IMR-90 (cell line): Measurements from ENCODE around the gene KNCN. TPM values are rescaled to one million over a fixed set of nuclear protein-coding genes. Genes with fewer than 3 reads are reported as not detected.

Source experiments
- ATAC-seq: fragments of 200-7000 bp; cut with Tn5 transposase; 2 replicates; pipeline ENCODE4 v1.9.1; 2020; ENCODE audit warnings: low read depth, mild to moderate bottlenecking, moderate library complexity
- BruUV-seq: library from RNA; stranded (reverse); fragments of 400-500 nt; replicated peaks from 2 replicates; lab custom pipeline; 2021; lab: Mats Ljungman, UMichigan
- CTCF ChIA-PET: fragments of 300-600 bp; formaldehyde crosslinking; extraction: SDS; loops from one replicate; lab custom pipeline; 2021; ENCODE audit warnings: antibody characterized with exemption; lab: Yijun Ruan, JAX
- POLR2A ChIA-PET: fragments of 300-600 bp; sonication (Branson Sonifier 250); formaldehyde crosslinking; loops from one replicate; lab custom pipeline; 2022; ENCODE audit warnings: antibody characterized with exemption; ENCODE audit not compliant: unreplicated experiment; lab: Charles Lee
- DNase-seq: peaks from one replicate; pipeline ENCODE4 v3.0.0; 2013
- H2AFZ ChIP-seq: replicated peaks from 2 replicates; pipeline ENCODE3; 2013; ENCODE audit warnings: low read length, mild to moderate bottlenecking; ENCODE audit not compliant: poor library complexity
- H2AK5ac ChIP-seq: 2 replicates; pipeline ENCODE4 v1.6.1; 2013; ENCODE audit warnings: low read depth, low read length, inconsistent platforms
- H2AK9ac ChIP-seq: replicated peaks from 2 replicates; pipeline ENCODE3; 2013; ENCODE audit warnings: mild to moderate bottlenecking, low read depth, low read length, moderate library complexity; ENCODE audit not compliant: poor library complexity
- H2BK120ac ChIP-seq: 2 replicates; pipeline ENCODE4 v1.6.1; 2013; ENCODE audit warnings: low read depth, low read length, inconsistent platforms
- H2BK15ac ChIP-seq: 3 replicates; pipeline ENCODE4 v1.6.1; 2013; ENCODE audit warnings: low read depth, low read length, inconsistent platforms
- H2BK20ac ChIP-seq: 2 replicates; pipeline ENCODE4 v1.6.1; 2013; ENCODE audit warnings: low read depth, mild to moderate bottlenecking, inconsistent platforms, low read length, moderate library complexity
- H2BK5ac ChIP-seq: 2 replicates; pipeline ENCODE4 v1.6.1; 2013; ENCODE audit warnings: mild to moderate bottlenecking, low read depth, low read length, inconsistent platforms; ENCODE audit not compliant: poor library complexity, severe bottlenecking
- H3K14ac ChIP-seq: replicated peaks from 2 replicates; pipeline ENCODE4 v1.6.1; 2013; ENCODE audit warnings: low read depth, low read length, inconsistent platforms
- H3K18ac ChIP-seq: 2 replicates; pipeline ENCODE4 v1.6.1; 2013; ENCODE audit warnings: low read depth, low read length, control low read depth
- H3K23ac ChIP-seq: 2 replicates; pipeline ENCODE4 v1.6.1; 2013; ENCODE audit warnings: low read depth, low read length, inconsistent platforms
- H3K27ac ChIP-seq: 2 replicates; pipeline ENCODE4 v1.5.1; 2013; ENCODE audit warnings: mild to moderate bottlenecking, control low read depth, low read length; ENCODE audit not compliant: insufficient read depth
- H3K27me3 ChIP-seq: 2 replicates; pipeline ENCODE4 v1.6.1; 2013; ENCODE audit warnings: low read length; ENCODE audit not compliant: control insufficient read depth, insufficient read depth
- H3K36me3 ChIP-seq: 2 replicates; pipeline ENCODE4 v1.6.1; 2013; ENCODE audit warnings: low read length, mixed read lengths; ENCODE audit not compliant: control insufficient read depth, insufficient read depth
- H3K4ac ChIP-seq: 2 replicates; pipeline ENCODE4 v1.6.1; 2013; ENCODE audit warnings: low read depth, low read length, inconsistent platforms
- H3K4me1 ChIP-seq: 2 replicates; pipeline ENCODE4 v1.6.1; 2013; ENCODE audit warnings: low read length, mixed read lengths; ENCODE audit not compliant: control insufficient read depth, insufficient read depth
- H3K4me2 ChIP-seq: 2 replicates; pipeline ENCODE4 v1.6.1; 2013; ENCODE audit warnings: low read depth, mild to moderate bottlenecking, control low read depth, low read length, moderate library complexity
- H3K4me3 ChIP-seq: 2 replicates; pipeline ENCODE4 v1.5.1; 2013; ENCODE audit warnings: low read depth, mild to moderate bottlenecking, control low read depth, low read length, moderate library complexity; ENCODE audit not compliant: insufficient read depth
- H3K56ac ChIP-seq: 2 replicates; pipeline ENCODE4 v1.6.1; 2013; ENCODE audit warnings: low read length, inconsistent platforms; ENCODE audit not compliant: insufficient read depth; ENCODE audit errors: extremely low read depth
- H3K79me1 ChIP-seq, 2 experiments: 2 replicates each; pipeline ENCODE4 v1.6.1; 2013; ENCODE audit warnings: low read length in 2 of 2, inconsistent platforms in 1 of 2, low read depth in 1 of 2
- H3K9ac ChIP-seq: 2 replicates; pipeline ENCODE4 v1.6.1; 2013; ENCODE audit warnings: low read depth, low read length, control low read depth
- H3K9me1 ChIP-seq: 2 replicates; pipeline ENCODE4 v1.6.1; 2013; ENCODE audit warnings: low read length, inconsistent platforms; ENCODE audit not compliant: insufficient read depth
- H3K9me3 ChIP-seq: 2 replicates; pipeline ENCODE4 v1.6.1; 2013; ENCODE audit warnings: low read length; ENCODE audit not compliant: control insufficient read depth, insufficient read depth
- H4K20me1 ChIP-seq: 2 replicates; pipeline ENCODE4 v1.6.1; 2013; ENCODE audit warnings: low read length, inconsistent platforms; ENCODE audit not compliant: insufficient read depth
- H4K5ac ChIP-seq: 2 replicates; pipeline ENCODE4 v1.6.1; 2013; ENCODE audit warnings: mild to moderate bottlenecking, low read depth, low read length, control low read depth
- H4K8ac ChIP-seq, 2 experiments: 2 replicates each; pipeline ENCODE4 v1.6.1; 2013; ENCODE audit warnings: low read depth in 2 of 2, low read length in 2 of 2, control low read depth in 1 of 2, inconsistent platforms in 1 of 2
- H4K91ac ChIP-seq: 2 replicates; pipeline ENCODE4 v1.6.1; 2013; ENCODE audit warnings: low read depth, low read length, inconsistent platforms; ENCODE audit not compliant: insufficient read depth
- BHLHE40 ChIP-seq: fragments of 150-350 bp; IDR thresholded peaks from 2 replicates; pipeline ENCODE4 v1.6.1; 2016; ENCODE audit warnings: mild to moderate bottlenecking, low read depth, low read length
- CEBPB ChIP-seq: IDR thresholded peaks from 2 replicates; pipeline ENCODE4 v1.6.1; 2012; ENCODE audit warnings: low read depth, low read length, improper control_type of control experiment
- CHD1 ChIP-seq: IDR thresholded peaks from 2 replicates; pipeline ENCODE4 v1.6.1; 2012; ENCODE audit warnings: low read depth, low read length, improper control_type of control experiment
- FOS ChIP-seq: fragments of 150-350 bp; IDR thresholded peaks from 2 replicates; pipeline ENCODE4 v1.6.1; 2016; ENCODE audit warnings: low read depth, low read length
- MAFK ChIP-seq: IDR thresholded peaks from 2 replicates; pipeline ENCODE4 v1.6.1; 2012; ENCODE audit warnings: low read depth, low read length, improper control_type of control experiment
- MAZ ChIP-seq: IDR thresholded peaks from 2 replicates; pipeline ENCODE4 v1.6.1; 2012; ENCODE audit warnings: low read depth, mild to moderate bottlenecking, low read length, improper control_type of control experiment, moderate library complexity, borderline replicate concordance
- MXI1 ChIP-seq: IDR thresholded peaks from 2 replicates; pipeline ENCODE4 v1.6.1; 2012; ENCODE audit warnings: low read depth, mild to moderate bottlenecking, low read length, moderate library complexity, borderline replicate concordance
- NFE2L2 ChIP-seq: fragments of 150-350 bp; IDR thresholded peaks from 2 replicates; pipeline ENCODE4 v1.6.1; 2016; ENCODE audit warnings: low read depth, mild to moderate bottlenecking, low read length
- POLR2A ChIP-seq: IDR thresholded peaks from 2 replicates; pipeline ENCODE4 v1.6.1; 2012; ENCODE audit warnings: mild to moderate bottlenecking, low read depth, low read length
- RAD21 ChIP-seq: IDR thresholded peaks from 2 replicates; pipeline ENCODE4 v1.6.1; 2012; ENCODE audit warnings: low read length, improper control_type of control experiment
- RCOR1 ChIP-seq: IDR thresholded peaks from 2 replicates; pipeline ENCODE4 v1.6.1; 2012; ENCODE audit warnings: mild to moderate bottlenecking, low read length, improper control_type of control experiment; ENCODE audit not compliant: insufficient replicate concordance
- RFX5 ChIP-seq: IDR thresholded peaks from 2 replicates; pipeline ENCODE4 v1.8.0; 2012; ENCODE audit warnings: low read depth, mild to moderate bottlenecking, low read length, moderate library complexity
- SMC3 ChIP-seq: fragments of 150-350 bp; IDR thresholded peaks from 2 replicates; pipeline ENCODE4 v1.6.1; 2016; ENCODE audit warnings: low read depth, mild to moderate bottlenecking, antibody characterized with exemption, low read length, moderate library complexity
- WGBS, 2 experiments: methylation state at CpG; one replicate each; pipeline versions ENCODE4 v1.1.5 to v1.1.7; 2013; ENCODE audit warnings: missing lambda C conversion rate in 2 of 2; ENCODE audit not compliant: insufficient read length in 1 of 2; ENCODE audit errors: extremely low coverage in 2 of 2; 5-methylcytosine and 5-hydroxymethylcytosine counted together
- dilution Hi-C: fragments of 300-500 bp; cut with HindIII; formaldehyde crosslinking; loops from one replicate; pipeline ENCODE4 v1.14.3; 2018; ENCODE audit warnings: low sequenced_read_pairs; ENCODE audit not compliant: unreplicated experiment
- in situ Hi-C: fragments of 300-500 bp; cut with MboI; formaldehyde crosslinking; loops from 3 replicates; pipeline ENCODE4 v1.14.3; 2019; ENCODE audit warnings: low sequenced_read_pairs, inconsistent platforms, mixed read lengths
- intact Hi-C: fragments of 100-400 bp; cut with micrococcal nuclease; formaldehyde crosslinking; loops from 2 replicates; pipeline ENCODE4 v1.10.0; 2022
- polyA plus RNA-seq, 3 experiments: library from polyadenylated mRNA; depleted of rRNA; stranded (reverse); fragments of >200 nt; gene quantifications; 2 replicates each; pipeline ENCODE4 v1.2.3, GENCODE V29; 2012; ENCODE audit warnings: low replicate concordance in 1 of 3
- total RNA-seq: library from RNA; depleted of rRNA; stranded (reverse); fragments of >200 nt; gene quantifications from 2 replicates; pipeline ENCODE4 v1.2.3, GENCODE V29; 2012
- TF ChIP-seq, protein P1 (sequence below): fragments of 150-350 bp; IDR thresholded peaks from 2 replicates; pipeline ENCODE4 v1.6.1; 2017; ENCODE audit warnings: mild to moderate bottlenecking, antibody characterized with exemption, low read length, low read depth
- TF ChIP-seq, protein P2 (sequence below): fragments of 150-350 bp; IDR thresholded peaks from 2 replicates; pipeline ENCODE4 v1.6.1; 2016; ENCODE audit warnings: low read depth, mild to moderate bottlenecking, low read length, moderate library complexity, borderline replicate concordance
- TF ChIP-seq, protein P3 (sequence below): conservative IDR thresholded peaks from 2 replicates; pipeline ENCODE4 v1.5.1; 2012; ENCODE audit warnings: mild to moderate bottlenecking, low read depth, low read length, improper control_type of control experiment

The KNCN gene
- total and polyA plus RNA-seq, 2 of the 4 experiments (the other 2 are of a cell fraction), result not detected

DNA sequence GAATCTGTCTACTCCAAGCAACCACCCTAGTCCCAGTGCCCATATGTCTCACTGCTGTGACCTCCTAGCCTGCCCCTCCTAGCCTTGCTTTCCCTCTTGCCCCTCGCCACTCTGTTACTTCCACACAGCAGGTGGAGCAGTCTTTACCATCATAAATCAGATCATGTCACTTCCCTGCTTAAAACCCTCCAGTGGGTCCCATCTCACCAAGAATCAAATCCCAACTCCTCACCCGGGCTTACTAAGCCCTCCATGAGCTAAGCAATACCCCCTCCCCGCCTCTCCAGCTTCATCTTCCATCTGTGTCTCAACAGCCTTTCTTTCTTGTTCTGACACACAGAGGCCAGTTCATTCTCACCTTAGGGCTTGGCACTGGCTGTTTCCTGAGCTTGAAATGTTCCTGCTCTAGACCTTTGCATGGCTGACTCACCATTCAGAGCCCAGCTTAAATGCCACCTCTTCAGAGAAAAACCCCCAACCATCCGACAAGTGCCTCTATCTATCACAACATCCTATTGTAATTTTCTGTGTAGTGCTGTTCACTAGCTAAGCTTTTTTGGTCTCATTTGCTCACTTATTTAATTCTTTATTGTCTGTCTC is 22.3 kb downstream of the KNCN start:
- ChIA-PET POLR2A (no interaction called here), CTCF (interaction anchor here (1.0 to 1.6 kb wide), 4 partner anchors 9 to 87 kb away, joined by 3 to 6 read pairs (median 4); no protein-coding TSS in a partner anchor)

More for the DNA sequence above, 22.3 kb downstream of the KNCN start:
- no peak overlapping the region for H3K56ac ChIP-seq
- dilution Hi-C loops (no loop called here), intact Hi-C loops (no loop called here), in situ Hi-C loops (loop anchor here (5.0 kb wide), 3 partner anchors 52 to 122 kb away; no protein-coding TSS in a partner anchor)
- no TSS peak for BruUV-seq
- no peak overlapping the region for H3K18ac ChIP-seq
- H2BK5ac ChIP-seq, result no peak overlapping the region
- no peak overlapping the region for H3K27ac ChIP-seq
- H4K5ac ChIP-seq, result no peak overlapping the region
- H4K91ac ChIP-seq, result no peak overlapping the region
- no peak overlapping the region for H3K4ac ChIP-seq
- WGBS, 2 experiments, result 38% methylated on average over 2 of the region's 4 CpGs; no CpG with 5 or more reads in 1 of the 2 experiments
- H3K79me1 ChIP-seq, result no peaks in the 10 kb centered on the region
- no peak overlapping the region for H3K4me3 ChIP-seq
- no peak overlapping the region for H3K23ac ChIP-seq
- no peak overlapping the region for H2AFZ ChIP-seq
- ATAC-seq, result no peak
- no peak overlapping the region for H2BK120ac ChIP-seq
- TF ChIP-seq MAZ (no peak), MXI1 (no peak), RFX5 (no peak), MAFK (no peak), RCOR1 (no peak), SMC3 (no peak), BHLHE40 (no peak), POLR2A (no peak), CEBPB (no peak), CHD1 (no peak), RAD21 (no peak), NFE2L2 (no peak), FOS (no peak)
- TF ChIP-seq, protein P1, sequence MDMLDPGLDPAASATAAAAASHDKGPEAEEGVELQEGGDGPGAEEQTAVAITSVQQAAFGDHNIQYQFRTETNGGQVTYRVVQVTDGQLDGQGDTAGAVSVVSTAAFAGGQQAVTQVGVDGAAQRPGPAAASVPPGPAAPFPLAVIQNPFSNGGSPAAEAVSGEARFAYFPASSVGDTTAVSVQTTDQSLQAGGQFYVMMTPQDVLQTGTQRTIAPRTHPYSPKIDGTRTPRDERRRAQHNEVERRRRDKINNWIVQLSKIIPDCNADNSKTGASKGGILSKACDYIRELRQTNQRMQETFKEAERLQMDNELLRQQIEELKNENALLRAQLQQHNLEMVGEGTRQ, result no peak
- TF ChIP-seq, protein P2, sequence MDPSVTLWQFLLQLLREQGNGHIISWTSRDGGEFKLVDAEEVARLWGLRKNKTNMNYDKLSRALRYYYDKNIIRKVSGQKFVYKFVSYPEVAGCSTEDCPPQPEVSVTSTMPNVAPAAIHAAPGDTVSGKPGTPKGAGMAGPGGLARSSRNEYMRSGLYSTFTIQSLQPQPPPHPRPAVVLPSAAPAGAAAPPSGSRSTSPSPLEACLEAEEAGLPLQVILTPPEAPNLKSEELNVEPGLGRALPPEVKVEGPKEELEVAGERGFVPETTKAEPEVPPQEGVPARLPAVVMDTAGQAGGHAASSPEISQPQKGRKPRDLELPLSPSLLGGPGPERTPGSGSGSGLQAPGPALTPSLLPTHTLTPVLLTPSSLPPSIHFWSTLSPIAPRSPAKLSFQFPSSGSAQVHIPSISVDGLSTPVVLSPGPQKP, result no peak
- TF ChIP-seq, protein P3, sequence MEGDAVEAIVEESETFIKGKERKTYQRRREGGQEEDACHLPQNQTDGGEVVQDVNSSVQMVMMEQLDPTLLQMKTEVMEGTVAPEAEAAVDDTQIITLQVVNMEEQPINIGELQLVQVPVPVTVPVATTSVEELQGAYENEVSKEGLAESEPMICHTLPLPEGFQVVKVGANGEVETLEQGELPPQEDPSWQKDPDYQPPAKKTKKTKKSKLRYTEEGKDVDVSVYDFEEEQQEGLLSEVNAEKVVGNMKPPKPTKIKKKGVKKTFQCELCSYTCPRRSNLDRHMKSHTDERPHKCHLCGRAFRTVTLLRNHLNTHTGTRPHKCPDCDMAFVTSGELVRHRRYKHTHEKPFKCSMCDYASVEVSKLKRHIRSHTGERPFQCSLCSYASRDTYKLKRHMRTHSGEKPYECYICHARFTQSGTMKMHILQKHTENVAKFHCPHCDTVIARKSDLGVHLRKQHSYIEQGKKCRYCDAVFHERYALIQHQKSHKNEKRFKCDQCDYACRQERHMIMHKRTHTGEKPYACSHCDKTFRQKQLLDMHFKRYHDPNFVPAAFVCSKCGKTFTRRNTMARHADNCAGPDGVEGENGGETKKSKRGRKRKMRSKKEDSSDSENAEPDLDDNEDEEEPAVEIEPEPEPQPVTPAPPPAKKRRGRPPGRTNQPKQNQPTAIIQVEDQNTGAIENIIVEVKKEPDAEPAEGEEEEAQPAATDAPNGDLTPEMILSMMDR, result no peak
- H3K4me2 ChIP-seq, result no peak overlapping the region
- H3K9me1 ChIP-seq, result no peaks in the 10 kb centered on the region
- no peaks in the 10 kb centered on the region for H4K20me1 ChIP-seq
- no peak overlapping the region for H4K8ac ChIP-seq
- H3K27me3 ChIP-seq, result peaks cover 64% of the 10 kb centered on the region
- no peaks in the 10 kb centered on the region for H3K9me3 ChIP-seq
- H2BK15ac ChIP-seq, result no peak overlapping the region
- H3K36me3 ChIP-seq, result no peaks in the 10 kb centered on the region
- no peak overlapping the region for H3K14ac ChIP-seq
- DNase-seq, result no peak
- no peaks in the 10 kb centered on the region for H3K4me1 ChIP-seq
- H2AK9ac ChIP-seq, result no peak overlapping the region
- H2AK5ac ChIP-seq, result no peak overlapping the region
- H2BK20ac ChIP-seq, result no peak overlapping the region
- no peak overlapping the region for H3K9ac ChIP-seq
